Panc1 (cell line): Measurements from ENCODE around the gene MYLK2.

ENCODE experiments used
- CTCF ChIP-seq: fragments of 450-650 bp; IDR thresholded peaks from 2 replicates; pipeline ENCODE4 v1.5.1; 2017; ENCODE audit warnings: mild to moderate bottlenecking
- POLR2AphosphoS5 ChIP-seq: IDR thresholded peaks from 2 replicates; pipeline ENCODE4 v1.6.1; 2012; ENCODE audit warnings: mild to moderate bottlenecking, low read depth, low read length, moderate library complexity
- REST ChIP-seq, 2 experiments: IDR thresholded peaks; 2 replicates each; pipeline ENCODE4 v1.6.1; 2011 to 2012; ENCODE audit warnings: low read depth in 2 of 2, control low read depth in 1 of 2, low read length in 1 of 2, mild to moderate bottlenecking in 1 of 2, moderate library complexity in 1 of 2; ENCODE audit not compliant: insufficient read depth in 1 of 2

- no peak for TF ChIP-seq REST (IDR thresholded peaks at IDR 0.05; ENCODE audit: insufficient read depth in 1 of 2, low read depth in 2 of 2, low read length in 1 of 2)
- peak; percentile 100 for TF ChIP-seq CTCF
- no peak for TF ChIP-seq POLR2AphosphoS5
Observed at GRCh38 chr20:31833130-31833930, 14.2 kb downstream of the MYLK2 start.
